Suprapubic skin (tissue), 4 donors: Measurements from ENCODE around the gene C1QTNF2. TPM values are rescaled to one million over a fixed set of nuclear protein-coding genes. Genes with fewer than 3 reads are reported as not detected.

ENCODE experiments used
- DNase-seq, 2 donors: peaks; one replicate each; pipeline ENCODE4 v3.0.0-alpha.2; 2019; ENCODE audit warnings: low spot score in 2 of 2
- H3K27ac ChIP-seq: fragments of 200-600 bp; sonication (generic); one replicate; pipeline ENCODE4 v1.5.1; 2019
- H3K27me3 ChIP-seq: fragments of 200-600 bp; sonication (generic); one replicate; pipeline ENCODE4 v1.5.1; 2019
- H3K36me3 ChIP-seq: fragments of 200-600 bp; sonication (generic); one replicate; pipeline ENCODE4 v1.5.1; 2019
- H3K4me1 ChIP-seq: fragments of 200-600 bp; sonication (generic); one replicate; pipeline ENCODE4 v1.5.1; 2019
- H3K4me3 ChIP-seq: fragments of 200-600 bp; sonication (generic); one replicate; pipeline ENCODE4 v1.5.1; 2019; ENCODE audit warnings: mild to moderate bottlenecking
- H3K9me3 ChIP-seq: fragments of 200-600 bp; sonication (generic); one replicate; pipeline ENCODE4 v1.5.1; 2019
- CTCF ChIP-seq, 2 donors: fragments of 200-600 bp in 1 of 2; fragments of 450-650 bp in 1 of 2; sonication (generic) in 1 of 2; IDR thresholded peaks; one replicate each; pipeline ENCODE4 v1.5.1; 2016 to 2019; ENCODE audit warnings: antibody characterized with exemption in 2 of 2, mild to moderate bottlenecking in 1 of 2, moderate library complexity in 1 of 2
- EP300 ChIP-seq: sonication (generic); formaldehyde crosslinking; IDR thresholded peaks from one replicate; pipeline ENCODE4 v1.6.1; 2017; ENCODE audit warnings: antibody characterized with exemption
- POLR2A ChIP-seq, 2 donors: fragments of 450-650 bp; IDR thresholded peaks; one replicate each; pipeline ENCODE4 v1.6.1; 2017; ENCODE audit warnings: antibody characterized with exemption in 2 of 2, mild to moderate bottlenecking in 2 of 2, moderate library complexity in 2 of 2
- POLR2AphosphoS5 ChIP-seq, 3 donors: sonication (generic); formaldehyde crosslinking; IDR thresholded peaks; one replicate each; pipeline ENCODE4 v1.6.1; 2017; ENCODE audit warnings: antibody characterized with exemption in 3 of 3
- WGBS: methylation state at CpG from one replicate; pipeline ENCODE4 v1.1.5; 2018; 5-methylcytosine and 5-hydroxymethylcytosine counted together
- total RNA-seq, 4 donors: library from RNA; depleted of rRNA; stranded (reverse); fragments of >200 nt; gene quantifications; one replicate each; pipeline ENCODE4 v1.1.0, GENCODE V29; 2016

C1QTNF2 gene
- total RNA-seq, 4 donors from 2014 or later = 0.21 to 0.23 TPM; not detected in 2

DNA sequence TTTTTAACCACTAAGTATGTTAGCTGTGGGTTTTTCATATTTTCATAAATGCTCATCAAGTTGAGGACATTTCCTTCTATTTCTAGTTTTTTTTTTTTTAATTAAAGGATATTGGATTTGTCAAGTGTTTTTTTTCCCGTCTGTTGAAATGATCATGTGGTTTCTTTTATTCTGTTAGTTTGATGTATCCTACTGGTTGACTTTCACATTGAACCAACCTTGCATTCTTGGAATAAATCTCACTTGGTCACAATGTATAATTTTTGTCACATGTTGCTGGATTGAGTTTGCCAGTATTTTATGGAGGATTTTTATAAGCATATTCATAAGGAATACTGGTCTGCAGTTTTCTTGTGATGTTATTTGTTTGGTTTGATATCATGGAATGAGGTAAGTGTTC, 17.0 kb upstream of the C1QTNF2 start:
- Histone ChIP-seq H3K36me3 (no peaks in the 10 kb centered on the region), H3K27ac (no peak overlapping the region), H3K9me3 (peaks cover 6% of the 10 kb centered on the region), H3K4me1 (no peaks in the 10 kb centered on the region), H3K27me3 (no peaks in the 10 kb centered on the region), H3K4me3 (no peak overlapping the region)
- no peak for TF ChIP-seq POLR2A (IDR thresholded peaks at IDR 0.05)
- no peak for TF ChIP-seq POLR2AphosphoS5 (IDR thresholded peaks at IDR 0.05)
- TF ChIP-seq EP300 = no peak
- TF ChIP-seq CTCF (IDR thresholded peaks at IDR 0.05) = no peak
- WGBS = 100% methylated on average over 1 of the region's 1 CpG
- no peak for DNase-seq

GRCh38 chr5:160385496-160385895, 15.1 kb upstream of the C1QTNF2 start:
- H3K4me1 ChIP-seq = no peaks in the 10 kb centered on the region
- no peak overlapping the region for H3K4me3 ChIP-seq
- no peak for DNase-seq
- peaks cover 6% of the 10 kb centered on the region for H3K9me3 ChIP-seq
- H3K27ac ChIP-seq = no peak overlapping the region
- no peaks in the 10 kb centered on the region for H3K27me3 ChIP-seq
- TF ChIP-seq POLR2A (IDR thresholded peaks at IDR 0.05) = no peak
- TF ChIP-seq POLR2AphosphoS5 (IDR thresholded peaks at IDR 0.05) = no peak
- no peak for TF ChIP-seq CTCF (IDR thresholded peaks at IDR 0.05)
- no peak for TF ChIP-seq EP300
- no peaks in the 10 kb centered on the region for H3K36me3 ChIP-seq

GRCh38 chr5:160384681-160385080, 14.3 kb upstream of the C1QTNF2 start:
- DNase-seq = no peak
- 78% methylated on average over 1 of the region's 1 CpG for WGBS

DNA sequence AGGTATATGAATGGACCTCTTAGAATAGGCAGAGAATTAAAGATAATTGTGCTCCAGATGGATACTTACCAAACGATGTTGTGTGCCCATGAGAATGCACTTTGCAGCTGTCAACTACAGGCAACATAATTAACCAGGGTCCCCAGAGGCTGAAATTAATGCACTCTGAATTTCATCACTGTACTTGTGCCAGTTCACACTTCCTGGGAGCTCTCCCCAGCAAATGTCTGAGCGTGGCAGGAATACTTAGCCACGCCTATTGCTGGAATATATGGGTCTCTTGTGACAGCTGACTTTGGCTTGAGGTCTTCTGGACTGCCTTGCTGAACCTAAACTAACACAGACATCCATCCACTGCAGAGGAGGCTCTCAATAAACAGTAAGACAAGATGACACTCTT, 11.9 kb upstream of the C1QTNF2 start:
- Histone ChIP-seq H3K27me3 (no peaks in the 10 kb centered on the region), H3K4me3 (no peak overlapping the region), H3K36me3 (no peaks in the 10 kb centered on the region), H3K9me3 (peaks cover under 1% of the 10 kb centered on the region), H3K27ac (no peak overlapping the region), H3K4me1 (peaks cover 4% of the 10 kb centered on the region)
- WGBS = 18% methylated on average over 3 of the region's 3 CpGs
- no peak for DNase-seq
- TF ChIP-seq CTCF (IDR thresholded peaks at IDR 0.05) (no peak), POLR2AphosphoS5 (IDR thresholded peaks at IDR 0.05) (no peak), EP300 (no peak), POLR2A (IDR thresholded peaks at IDR 0.05) (no peak)

More at GRCh38 chr5:160384681-160385080, 14.3 kb upstream of the C1QTNF2 start:
- TF ChIP-seq CTCF (IDR thresholded peaks at IDR 0.05) (no peak), POLR2AphosphoS5 (IDR thresholded peaks at IDR 0.05) (no peak), EP300 (no peak), POLR2A (IDR thresholded peaks at IDR 0.05) (no peak)
- Histone ChIP-seq H3K4me1 (peaks cover 2% of the 10 kb centered on the region), H3K27me3 (no peaks in the 10 kb centered on the region), H3K27ac (no peak overlapping the region), H3K36me3 (no peaks in the 10 kb centered on the region), H3K9me3 (peaks cover 6% of the 10 kb centered on the region), H3K4me3 (no peak overlapping the region)

DNA sequence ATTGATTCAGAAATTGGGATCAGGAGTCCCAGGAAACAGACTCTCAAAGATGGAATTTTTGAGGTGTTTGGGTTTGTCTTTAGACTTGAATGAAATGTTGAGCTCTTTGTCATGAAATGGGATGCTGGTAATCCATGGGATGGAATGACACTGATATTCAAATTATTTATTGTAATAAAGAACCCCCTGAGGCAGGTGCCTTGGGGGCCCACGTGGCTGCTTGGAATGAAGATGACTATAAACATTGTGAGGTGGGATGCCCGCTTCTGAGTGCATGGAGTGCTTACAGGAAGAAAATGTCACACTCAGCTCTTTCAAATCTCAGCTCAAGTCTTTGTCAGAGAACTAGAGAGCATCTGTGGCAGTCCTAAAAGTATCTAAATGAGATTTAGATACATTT, 9.6 kb upstream of the C1QTNF2 start:
- Histone ChIP-seq H3K4me1 (peaks cover 4% of the 10 kb centered on the region), H3K27me3 (no peaks in the 10 kb centered on the region), H3K36me3 (no peaks in the 10 kb centered on the region), H3K9me3 (no peaks in the 10 kb centered on the region), H3K4me3 (no peak overlapping the region), H3K27ac (no peak overlapping the region)
- 68% methylated on average over 2 of the region's 2 CpGs for WGBS
- DNase-seq = no peak
- TF ChIP-seq POLR2AphosphoS5 (IDR thresholded peaks at IDR 0.05) (no peak), CTCF (IDR thresholded peaks at IDR 0.05) (no peak), POLR2A (IDR thresholded peaks at IDR 0.05) (no peak), EP300 (no peak)
